ENCODE data around the gene PARP6. TPM values are rescaled to one million over a fixed set of nuclear protein-coding genes. Genes with fewer than 3 reads are reported as not detected.

The PARP6 gene
- total RNA-seq, 2 donors from 2014 or later: 37.6 to 57.0 TPM

DNA sequence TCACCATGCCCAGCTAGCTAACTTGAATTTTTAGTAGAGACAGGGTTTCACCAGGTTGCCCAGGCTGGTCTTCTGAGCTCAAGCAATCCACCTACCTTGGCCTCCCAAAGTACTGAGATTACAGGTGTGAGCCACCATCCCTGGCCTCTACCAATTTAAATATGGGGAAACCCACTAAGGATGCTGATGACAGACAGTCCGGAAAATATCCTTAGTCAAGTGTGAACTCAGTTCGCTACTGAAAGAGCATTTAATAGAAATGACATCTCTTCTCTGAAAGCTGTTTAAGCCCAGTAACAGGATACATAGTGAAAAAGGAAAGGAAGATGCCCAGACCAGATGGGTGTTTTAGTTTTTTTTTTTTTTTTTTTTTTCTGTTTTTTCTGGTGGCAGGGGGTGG, 67.1 kb downstream of the PARP6 start:
- intact Hi-C loops (cut with DNase I): loop anchor here in 1 of 2 donors (10.0 kb wide), 1 partner anchor 60 kb away; no protein-coding TSS in a partner anchor
- DNase-seq (ENCODE audit: low spot score): no peak

DNA sequence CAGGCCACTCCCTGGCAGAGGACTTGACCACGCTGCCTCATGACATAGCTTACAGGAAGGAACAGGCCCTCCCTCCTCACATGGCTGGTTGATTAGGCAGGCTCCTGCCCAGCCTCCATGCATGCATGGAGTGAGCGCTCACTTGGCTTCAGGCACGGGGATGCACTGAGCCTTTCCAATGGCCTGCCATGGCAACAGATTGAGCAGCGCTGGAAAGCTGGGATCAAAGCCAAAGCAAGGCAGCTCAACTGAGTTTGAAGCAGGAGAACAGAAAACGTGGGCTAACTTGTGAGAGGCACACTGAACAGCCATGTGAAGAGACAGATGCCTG, 68.9 kb downstream of the PARP6 start:
- DNase-seq (ENCODE audit: low spot score): no peak
- intact Hi-C loops (cut with DNase I): loop anchor here in 1 of 2 donors (2.0 to 10.0 kb wide), 2 partner anchors 19 to 61 kb away; no protein-coding TSS in a partner anchor

DNA sequence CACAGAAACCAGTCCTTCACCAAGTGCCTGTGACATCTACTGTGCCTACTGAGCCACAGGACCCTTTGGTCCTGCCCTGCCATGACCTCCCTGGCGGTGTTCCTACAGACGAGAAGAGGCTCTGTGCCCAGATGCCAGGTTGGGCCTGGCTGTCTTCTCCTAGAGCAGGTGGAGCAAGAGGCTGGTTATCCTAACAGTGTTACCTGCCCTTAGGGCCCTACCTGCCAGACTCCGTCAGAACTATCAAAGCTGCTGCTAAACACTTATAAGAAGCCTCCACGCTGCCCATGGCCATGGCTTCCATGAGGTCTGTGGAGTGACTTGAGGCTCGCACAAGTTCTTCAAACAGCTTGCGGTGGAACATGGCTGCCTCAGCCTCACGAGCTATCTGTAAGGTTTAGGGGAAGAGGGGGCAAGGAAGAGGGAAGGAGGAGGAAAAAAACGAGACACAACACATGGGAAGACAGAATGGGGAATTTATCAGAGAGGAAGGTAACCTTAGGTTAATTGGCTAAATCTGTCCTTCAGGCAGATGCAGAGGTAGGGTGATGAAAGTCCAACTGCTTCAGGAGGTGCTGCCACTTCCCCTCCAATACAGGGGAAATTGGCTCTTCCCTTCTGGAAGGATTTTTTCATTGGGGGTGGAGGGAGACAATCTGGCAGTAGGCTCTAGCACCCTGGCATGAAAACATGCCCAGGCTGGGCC, 69.4 kb downstream of the PARP6 start:
- intact Hi-C loops (cut with DNase I): loop anchor here in 1 of 2 donors (2.0 to 10.0 kb wide), 2 partner anchors 20 to 62 kb away; no protein-coding TSS in a partner anchor
- no peak for DNase-seq (ENCODE audit: low spot score)

DNA sequence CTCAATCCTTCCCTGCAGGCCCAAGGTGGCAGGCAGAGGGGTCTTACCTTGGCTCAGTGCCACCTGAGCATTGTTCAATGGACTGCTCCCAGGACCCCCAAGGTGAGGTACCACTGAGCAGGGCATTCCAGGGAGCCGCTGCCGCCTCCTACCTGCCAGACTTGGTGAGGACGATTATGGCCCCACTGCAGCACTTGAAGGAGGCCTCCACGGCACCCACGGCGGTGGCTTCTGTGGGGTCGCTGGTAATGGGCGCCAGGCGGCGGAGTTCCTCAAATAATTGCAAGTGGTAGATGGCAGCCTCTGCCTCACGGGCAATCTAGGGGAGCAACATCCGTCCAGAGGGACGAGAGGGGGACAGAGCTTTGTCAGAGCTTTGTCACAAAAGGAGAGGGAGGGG, 70.1 kb downstream of the PARP6 start:
- intact Hi-C loops (cut with DNase I): loop anchor here in 1 of 2 donors (2.0 to 10.0 kb wide), 2 partner anchors 20 to 62 kb away; no protein-coding TSS in a partner anchor

DNA sequence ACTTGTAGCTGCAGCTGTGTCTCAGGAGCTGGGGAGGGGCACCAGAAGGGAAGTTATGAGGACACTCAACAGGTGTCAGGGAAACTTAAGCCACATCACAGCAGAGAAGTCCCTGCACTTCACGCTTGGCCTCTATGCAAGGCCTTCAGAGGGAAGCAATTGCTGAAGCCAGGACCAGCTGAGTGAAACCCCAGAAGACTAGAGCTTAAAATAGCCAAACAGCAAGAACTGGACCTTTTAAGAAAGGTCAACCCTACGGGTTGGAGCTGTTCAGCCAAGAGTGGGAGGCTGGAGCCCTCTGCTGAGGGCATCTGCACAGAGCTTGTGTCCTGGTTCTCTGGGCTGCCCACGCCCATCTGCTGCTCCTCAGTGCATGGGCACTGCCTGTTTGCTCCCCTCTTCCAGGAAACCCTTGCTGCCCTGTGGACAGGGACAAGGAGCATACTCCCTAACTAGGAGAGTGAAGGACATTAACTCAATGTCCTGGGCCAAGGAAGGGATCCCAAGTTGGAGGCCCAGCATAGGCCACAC, 70.9 kb downstream of the PARP6 start:
- no peak for DNase-seq (ENCODE audit: low spot score)
- intact Hi-C loops (cut with DNase I): loop anchor here in 1 of 2 donors (10.0 kb wide), 1 partner anchor 63 kb away; no protein-coding TSS in a partner anchor

More for the DNA sequence above, 70.1 kb downstream of the PARP6 start:
- no peak for DNase-seq (ENCODE audit: low spot score)

DNA sequence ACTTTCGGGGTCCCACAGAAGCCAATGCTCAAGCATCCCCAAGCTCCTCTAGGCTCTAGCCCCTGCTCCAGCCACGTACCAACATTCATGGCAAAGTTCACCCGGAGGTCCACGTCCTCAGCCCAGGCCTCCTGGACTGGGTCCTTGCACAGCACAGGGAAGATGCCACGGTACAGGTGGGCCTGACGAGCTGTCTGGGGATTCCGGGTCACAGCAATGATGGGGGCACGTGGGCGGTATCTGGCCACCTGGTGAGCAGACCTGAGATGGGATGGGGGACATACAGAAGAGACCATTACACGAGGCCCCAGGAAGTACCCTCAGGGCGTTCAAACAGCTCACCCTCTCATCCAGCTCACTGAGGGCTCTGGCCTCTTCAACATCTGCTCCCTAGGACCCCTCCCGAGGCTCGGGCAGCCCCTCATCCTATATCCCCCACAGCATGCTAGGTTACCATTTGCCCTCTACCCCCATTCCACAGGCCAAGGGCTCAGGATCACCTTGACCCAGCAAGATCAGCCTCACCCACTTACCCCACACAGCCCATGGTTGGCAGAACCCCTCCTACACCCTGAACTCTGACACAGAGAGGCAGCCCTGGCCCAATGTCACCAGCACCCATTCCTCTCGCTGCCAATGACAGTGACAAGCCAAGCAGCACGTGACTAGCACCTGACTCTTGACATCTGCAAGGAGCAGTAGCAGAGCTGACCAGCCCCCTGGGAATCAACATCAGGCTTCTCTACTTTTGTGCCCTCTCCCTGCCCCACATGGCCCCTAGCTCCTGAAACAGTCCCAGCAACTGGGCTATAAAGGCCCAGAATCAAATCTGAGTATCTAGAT, 71.7 kb downstream of the PARP6 start:
- intact Hi-C loops (cut with DNase I): loop anchor here in 1 of 2 donors (10.0 kb wide), 1 partner anchor 64 kb away; no protein-coding TSS in a partner anchor
- DNase-seq (ENCODE audit: low spot score): no peak

DNA sequence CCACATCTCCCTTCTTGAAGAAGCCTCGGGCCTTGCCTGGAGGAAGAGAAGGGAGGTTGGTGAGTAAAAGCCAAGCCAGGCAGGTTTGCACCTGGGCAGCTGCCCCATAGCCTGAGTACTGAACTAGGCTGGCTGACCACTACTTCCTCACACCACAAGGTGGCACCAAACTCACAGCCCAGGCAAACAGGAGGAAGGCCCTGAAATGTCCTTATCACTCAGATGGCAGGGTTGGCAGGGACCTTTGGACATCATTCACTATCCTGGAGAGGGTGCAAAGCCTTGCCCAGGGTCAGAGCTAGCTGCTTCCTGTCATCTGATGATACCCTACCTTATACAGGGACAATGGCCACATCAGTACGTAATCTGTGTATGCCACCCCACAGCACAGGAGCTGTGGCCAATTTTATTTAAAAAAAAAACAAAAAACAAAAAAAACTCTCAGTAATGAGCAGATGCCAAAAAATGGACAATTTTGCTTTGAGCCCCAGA, 72.6 kb downstream of the PARP6 start:
- peak; percentile 89 for DNase-seq (ENCODE audit: low spot score)
- intact Hi-C loops (cut with DNase I): loop anchor here in 1 of 2 donors (10.0 kb wide), 1 partner anchor 65 kb away; no protein-coding TSS in a partner anchor

DNA sequence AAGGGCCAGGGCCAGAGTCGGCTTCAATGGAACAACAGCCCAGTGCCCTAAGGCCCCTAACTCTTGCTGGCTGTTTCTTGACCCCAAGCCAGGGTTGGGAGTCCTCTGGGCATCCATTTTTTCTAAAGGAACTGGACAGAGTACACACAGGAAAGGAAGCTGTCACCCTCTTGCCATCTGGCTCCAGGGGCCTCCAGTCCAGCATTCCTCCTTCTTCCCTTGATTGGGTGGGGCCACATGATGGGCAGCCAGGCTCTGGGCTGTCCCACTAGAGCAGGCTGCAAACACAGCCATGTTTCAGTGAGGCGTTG, 73.2 kb downstream of the PARP6 start:
- intact Hi-C loops (cut with DNase I): no loop called here
- no peak for DNase-seq (ENCODE audit: low spot score)

DNA sequence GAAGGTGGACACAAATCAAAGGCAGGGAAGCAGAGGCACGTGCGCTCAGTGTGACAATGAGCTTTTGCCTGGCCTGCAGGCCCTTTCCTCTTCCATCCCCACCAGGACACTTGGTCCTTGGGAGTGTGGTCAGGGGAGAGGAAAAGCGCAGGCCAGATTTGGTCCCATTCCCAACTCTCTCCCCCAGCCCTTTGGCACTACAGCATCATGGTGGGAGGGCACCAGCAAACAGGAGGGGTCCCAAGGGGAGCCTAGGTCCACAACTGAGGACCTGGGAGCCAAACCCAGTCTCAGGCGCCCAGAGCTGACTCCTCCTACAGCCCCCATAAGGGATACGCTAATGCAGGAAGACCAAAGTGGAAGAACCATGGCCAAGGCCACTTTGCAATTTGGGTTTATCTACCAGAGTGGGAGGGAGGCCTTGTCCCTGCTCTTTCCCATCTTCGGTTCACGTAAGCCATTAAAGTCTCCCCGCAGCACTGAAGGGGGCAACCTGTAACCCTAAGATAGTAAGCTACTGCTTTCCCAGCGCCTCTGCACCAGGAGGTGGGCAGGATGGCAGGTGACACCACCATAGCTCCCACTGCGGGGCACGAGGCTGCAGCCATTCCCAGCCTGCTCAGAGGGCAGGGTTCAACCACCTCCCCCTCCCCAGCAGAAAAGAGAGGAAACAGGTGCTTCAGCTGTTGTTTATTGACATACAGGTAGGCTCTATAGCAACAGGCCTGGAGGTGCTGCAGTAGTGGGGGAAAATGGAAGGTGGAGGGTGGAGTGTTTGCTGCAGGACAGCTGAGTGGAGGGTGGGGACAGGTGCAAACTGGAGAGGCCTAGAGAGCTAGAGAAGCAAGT, 73.8 kb downstream of the PARP6 start:
- intact Hi-C loops (cut with DNase I): no loop called here
- no peak for DNase-seq (ENCODE audit: low spot score)

DNA sequence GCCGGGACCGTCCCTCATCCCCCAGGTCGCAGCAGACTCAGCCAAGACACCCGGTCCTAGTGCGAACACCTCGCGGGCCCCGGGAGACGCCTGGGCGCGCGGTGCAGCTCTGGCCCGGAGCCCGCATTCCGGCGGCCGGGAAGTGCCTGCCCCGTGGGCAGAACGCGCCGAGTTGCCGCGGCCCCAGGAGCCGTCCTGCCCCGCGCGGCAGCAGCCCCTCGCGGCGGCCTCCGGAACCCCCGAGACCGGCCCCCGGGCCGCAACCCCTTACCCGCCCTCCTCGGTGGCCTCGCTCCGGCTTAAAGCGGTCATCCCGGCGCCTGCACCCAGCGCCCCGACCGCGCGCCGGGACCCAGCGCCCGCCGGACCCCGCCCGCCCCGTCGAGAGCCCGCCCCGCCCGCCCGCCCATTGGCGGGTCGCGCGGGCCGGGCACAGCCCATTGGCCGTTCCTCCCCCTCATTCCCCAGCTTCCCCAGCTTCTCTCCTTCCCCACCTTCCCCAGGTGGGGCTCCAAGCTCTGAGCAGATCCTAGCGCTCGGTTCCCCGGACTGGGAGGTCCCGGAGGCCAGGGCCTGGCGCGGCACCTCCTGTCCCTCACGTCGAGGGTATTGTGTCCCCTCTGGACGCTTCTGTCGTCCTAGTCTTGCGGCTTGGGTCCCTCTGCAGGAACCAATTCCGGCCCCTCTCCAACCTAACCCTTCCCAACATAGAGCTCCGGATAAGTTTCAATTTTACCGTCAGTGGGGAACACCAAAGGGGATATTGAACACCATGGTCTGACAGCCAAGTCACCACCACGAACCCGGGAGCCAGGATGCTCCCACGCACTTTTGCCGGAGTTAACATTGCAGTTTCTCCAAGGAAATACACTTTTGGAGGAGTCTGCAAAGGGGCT, 74.6 kb downstream of the PARP6 start, which contains the start of gene GRAMD2A:
TSS of gene GRAMD2A (minus strand) at position 328 of the 896 bp plus-strand sequence.
- intact Hi-C loops (cut with DNase I): no loop called here
- no peak for DNase-seq (ENCODE audit: low spot score)

DNA sequence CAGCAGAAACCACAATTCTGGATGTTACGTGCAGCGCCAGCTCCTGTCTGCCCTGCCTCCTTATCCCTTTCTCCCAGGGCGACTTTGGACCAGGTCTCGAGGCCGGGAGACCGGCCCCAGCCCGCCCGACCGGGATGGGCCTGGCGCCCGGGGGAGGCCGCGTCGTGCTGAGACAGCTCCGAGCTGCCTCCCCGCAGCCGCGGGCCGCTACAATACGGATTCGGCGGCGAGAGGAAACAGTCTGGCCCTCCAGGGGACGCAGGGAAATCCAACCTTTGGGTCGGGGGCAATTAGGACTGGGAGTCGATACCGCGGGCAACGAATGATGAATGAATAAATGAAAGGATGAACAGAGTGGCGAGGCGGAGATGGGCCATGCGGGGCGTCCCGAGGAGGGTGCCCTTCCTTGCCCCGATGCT, 75.3 kb downstream of the PARP6 start:
- intact Hi-C loops (cut with DNase I): no loop called here
- DNase-seq (ENCODE audit: low spot score): no peak

DNA sequence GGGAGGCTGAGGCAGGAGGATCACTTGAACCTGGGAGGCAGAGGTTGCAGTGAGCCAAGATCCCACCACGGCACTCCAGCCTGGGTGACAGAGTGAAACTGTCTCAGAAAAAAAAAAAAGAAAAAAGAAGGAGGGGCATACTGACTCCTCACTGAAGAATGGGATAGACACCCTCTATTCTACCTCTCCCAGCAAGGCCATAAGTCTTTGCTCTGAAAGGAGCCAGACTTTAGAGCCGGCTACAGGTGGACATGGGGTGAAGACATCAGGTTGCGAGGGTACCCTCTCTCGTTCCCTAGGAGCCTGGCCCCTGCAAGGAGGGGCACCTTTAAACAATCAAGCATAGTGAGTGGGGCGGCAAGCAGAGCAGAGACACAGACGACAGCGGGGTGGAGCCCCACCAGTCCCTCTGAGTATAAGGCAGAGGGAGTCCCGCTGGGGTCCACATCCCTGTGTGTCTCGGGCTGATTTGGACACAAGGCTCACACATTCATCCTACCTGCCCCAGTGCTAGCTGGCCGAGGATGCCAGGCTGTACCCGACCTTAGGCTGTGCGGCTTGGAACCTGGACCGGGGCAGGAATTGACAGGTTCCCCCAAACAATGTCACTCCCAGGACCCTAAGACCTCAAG, 75.8 kb downstream of the PARP6 start:
- intact Hi-C loops (cut with DNase I): no loop called here
- DNase-seq (ENCODE audit: low spot score): no peak

DNA sequence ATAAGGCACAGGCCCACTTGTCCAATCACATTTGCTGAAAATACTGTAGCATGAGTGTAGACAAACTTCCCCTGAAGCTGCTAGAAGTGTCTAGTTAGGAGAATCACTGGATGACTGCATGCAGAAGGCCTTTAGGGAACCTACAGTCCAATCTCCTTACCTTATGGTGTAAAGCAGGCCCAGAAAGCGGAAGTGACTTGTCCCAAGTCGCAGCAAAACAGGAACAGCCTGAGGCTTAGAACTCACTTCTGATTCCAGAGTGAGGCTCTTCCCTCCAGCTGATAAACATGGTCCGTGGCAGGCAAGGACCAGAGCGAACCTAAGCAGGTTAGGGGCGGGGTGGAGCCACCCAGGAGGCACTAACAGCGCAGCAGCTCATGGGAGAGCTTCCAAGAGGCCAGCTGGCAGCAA, 77.2 kb downstream of the PARP6 start:
- intact Hi-C loops (cut with DNase I): no loop called here
- DNase-seq (ENCODE audit: low spot score): no peak

DNA sequence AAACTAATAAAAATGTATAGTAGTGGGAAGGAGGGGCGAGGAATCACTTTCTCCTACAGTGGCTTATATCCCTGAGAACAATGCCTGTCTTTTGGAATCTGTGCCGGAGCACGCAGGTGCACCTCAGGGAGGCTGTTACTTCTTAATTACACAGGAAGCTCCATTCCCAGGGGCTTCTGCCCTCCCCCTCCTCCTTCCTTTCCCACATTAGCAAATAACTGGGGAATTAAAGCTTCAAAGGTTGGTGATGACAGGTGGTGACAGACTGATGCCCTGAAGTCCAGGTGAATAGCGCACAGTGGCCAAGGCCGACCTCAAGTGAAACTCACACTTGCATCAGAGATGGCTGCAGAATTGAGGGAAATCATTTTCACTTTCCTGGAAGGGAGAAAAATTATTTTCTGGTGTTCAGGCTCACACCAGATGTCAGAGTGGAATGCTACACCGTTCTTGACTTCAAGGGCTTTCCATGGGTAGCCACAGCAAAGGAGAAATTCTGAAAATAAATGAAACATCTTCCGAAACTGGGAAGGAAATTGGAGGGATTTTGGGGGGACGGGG, 78.4 kb downstream of the PARP6 start:
- DNase-seq (ENCODE audit: low spot score): no peak

DNA sequence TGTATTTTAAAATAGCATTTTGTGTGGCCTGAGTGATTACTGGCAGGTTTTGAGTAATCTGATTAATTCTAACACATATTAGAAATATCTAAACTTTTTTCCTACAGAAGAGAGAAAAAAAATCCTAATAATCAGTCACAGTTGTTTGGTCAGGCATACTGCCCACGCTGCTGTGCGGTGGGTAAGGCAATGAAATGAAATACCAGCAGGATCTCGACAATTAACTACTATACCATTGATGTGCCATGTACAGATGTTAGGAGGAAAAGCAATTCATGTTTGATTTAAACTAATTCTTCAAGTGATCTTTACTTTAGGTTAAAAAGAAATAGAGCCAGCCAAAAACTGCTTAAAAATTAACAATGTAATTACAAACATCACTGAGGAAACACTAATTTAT, 79.9 kb downstream of the PARP6 start:
- intact Hi-C loops (cut with DNase I): no loop called here
- DNase-seq (ENCODE audit: low spot score): no peak

More for the DNA sequence above, 78.4 kb downstream of the PARP6 start:
- intact Hi-C loops (cut with DNase I): no loop called here
